ENCODE measurements around the gene SIL1.

DNA sequence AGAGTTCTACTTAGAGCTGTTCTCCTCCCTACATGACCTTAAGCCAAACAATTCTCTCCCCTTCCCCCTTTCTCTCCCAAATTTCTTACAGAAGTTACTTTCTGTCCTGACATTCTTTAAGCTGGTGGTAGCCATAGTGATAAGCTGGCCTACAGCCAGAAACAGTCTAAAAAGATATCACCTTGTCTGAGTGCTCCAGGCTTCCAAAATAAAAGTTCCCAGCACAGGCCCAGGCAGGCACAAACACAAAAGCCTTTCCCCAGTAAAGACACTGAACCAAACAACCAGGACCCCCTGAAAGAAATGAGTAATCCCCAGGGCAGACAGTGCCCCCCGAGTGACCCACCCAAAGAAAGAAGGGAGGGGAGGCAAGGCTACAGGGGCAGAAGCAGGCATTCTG is 19.2 kb downstream of the SIL1 start:
- TF ChIP-seq, protein P1, sequence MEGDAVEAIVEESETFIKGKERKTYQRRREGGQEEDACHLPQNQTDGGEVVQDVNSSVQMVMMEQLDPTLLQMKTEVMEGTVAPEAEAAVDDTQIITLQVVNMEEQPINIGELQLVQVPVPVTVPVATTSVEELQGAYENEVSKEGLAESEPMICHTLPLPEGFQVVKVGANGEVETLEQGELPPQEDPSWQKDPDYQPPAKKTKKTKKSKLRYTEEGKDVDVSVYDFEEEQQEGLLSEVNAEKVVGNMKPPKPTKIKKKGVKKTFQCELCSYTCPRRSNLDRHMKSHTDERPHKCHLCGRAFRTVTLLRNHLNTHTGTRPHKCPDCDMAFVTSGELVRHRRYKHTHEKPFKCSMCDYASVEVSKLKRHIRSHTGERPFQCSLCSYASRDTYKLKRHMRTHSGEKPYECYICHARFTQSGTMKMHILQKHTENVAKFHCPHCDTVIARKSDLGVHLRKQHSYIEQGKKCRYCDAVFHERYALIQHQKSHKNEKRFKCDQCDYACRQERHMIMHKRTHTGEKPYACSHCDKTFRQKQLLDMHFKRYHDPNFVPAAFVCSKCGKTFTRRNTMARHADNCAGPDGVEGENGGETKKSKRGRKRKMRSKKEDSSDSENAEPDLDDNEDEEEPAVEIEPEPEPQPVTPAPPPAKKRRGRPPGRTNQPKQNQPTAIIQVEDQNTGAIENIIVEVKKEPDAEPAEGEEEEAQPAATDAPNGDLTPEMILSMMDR (IDR thresholded peaks at IDR 0.05), result no peak
- no peak for TF ChIP-seq POLR2A (IDR thresholded peaks at IDR 0.05)

Data from vagina (tissue), 2 donors.